Fibroblast of skin of back (primary cell): ENCODE measurements around the gene B4GALNT3. TPM values are rescaled to one million over a fixed set of nuclear protein-coding genes. Genes with fewer than 3 reads are reported as not detected.
"Not testable (repeated sequence)": the region's sequence is repeated elsewhere in the genome, so short reads cannot be mapped to it uniquely, and the experiment has no call there.

Experiments used
- DNase-seq: peaks from one replicate; pipeline ENCODE4 v3.0.0-alpha.2; 2013
- polyA plus RNA-seq, 2 experiments: library from polyadenylated mRNA; unstranded; fragments of 120-200 nt; gene quantifications; one replicate each; pipeline ENCODE4 v1.2.1, GENCODE V29; 2013; ENCODE audit not compliant: insufficient read length in 2 of 2

B4GALNT3 gene
- 0.06 TPM for polyA plus RNA-seq (2013, experiment 1 of 2; ENCODE audit: insufficient read length)
- polyA plus RNA-seq (2013, experiment 2 of 2; ENCODE audit: insufficient read length), result 0.26 TPM

GRCh38 chr12:459430-460258 lies at the start of gene B4GALNT3:
Gene B4GALNT3 (plus strand): TSS chr12:459939. CDS start chr12:460377, 438 bp downstream.
- no peak for DNase-seq

GRCh38 chr12:414859-415258 lies 44.9 kb upstream of the B4GALNT3 start:
- no peak for DNase-seq

DNA sequence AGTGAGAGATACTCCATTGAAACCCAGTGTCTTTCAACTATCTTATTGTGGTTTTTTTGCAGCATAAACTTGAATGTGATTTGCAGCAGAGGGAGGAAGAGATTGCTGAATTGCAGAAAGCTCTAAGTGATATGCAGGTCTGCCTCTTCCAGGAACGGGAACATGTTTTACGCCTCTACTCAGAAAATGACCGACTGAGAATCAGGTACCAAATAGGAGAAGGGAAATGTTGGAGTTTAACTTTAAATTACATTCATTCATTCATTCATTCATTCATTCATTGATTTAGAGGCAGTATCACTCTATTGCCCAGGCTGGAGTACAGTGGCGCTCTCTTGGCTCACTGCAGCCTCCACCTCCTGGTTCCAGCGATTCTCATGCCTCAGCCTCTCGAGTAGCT lies 41.3 kb upstream of the B4GALNT3 start:
- no peak for DNase-seq

DNA sequence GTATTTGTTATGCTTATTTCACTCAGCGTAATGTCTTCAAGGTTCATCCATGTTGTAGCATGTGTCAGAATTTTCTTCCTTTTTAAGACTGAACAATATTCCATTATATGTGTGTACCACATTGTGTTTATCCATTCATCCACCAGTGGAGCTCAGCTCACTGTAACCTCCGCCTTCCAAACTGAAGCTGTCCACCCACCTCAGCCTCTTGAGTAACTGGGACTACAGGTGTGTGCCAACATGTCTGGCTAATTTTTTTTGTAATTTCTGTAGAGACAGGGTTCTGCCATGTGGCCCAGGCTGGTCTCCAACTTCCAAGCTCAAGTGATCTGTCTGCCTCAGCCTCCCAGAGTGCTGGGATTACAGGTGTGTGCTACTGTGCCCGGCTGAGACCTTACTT lies 37.2 kb upstream of the B4GALNT3 start:
- DNase-seq, result no peak

GRCh38 chr12:435737-436136 lies 24.0 kb upstream of the B4GALNT3 start:
- DNase-seq, result not testable (repeated sequence)

- DNase-seq, result peak; percentile 50
Measured at GRCh38 chr12:442235-442884, 17.4 kb upstream of the B4GALNT3 start.

DNA sequence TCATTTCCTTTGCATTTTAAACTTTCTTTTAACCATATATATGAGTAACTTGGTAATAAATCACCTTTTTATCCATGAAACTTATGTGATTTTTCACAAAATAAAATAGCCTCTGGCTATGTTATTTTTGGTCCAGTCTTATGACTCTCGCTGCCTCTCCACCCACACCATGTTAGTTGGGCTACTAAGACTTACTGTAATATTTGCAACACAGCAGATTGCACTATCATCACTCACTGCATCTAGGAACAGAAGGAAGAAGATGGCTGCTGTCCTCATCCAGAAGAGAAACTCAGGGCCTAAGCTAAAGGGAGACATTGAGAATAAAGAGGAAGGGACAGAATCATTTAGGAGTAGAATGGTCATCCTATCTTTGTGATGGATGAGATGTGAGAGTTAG lies 12.6 kb upstream of the B4GALNT3 start:
- DNase-seq, result no peak

DNA sequence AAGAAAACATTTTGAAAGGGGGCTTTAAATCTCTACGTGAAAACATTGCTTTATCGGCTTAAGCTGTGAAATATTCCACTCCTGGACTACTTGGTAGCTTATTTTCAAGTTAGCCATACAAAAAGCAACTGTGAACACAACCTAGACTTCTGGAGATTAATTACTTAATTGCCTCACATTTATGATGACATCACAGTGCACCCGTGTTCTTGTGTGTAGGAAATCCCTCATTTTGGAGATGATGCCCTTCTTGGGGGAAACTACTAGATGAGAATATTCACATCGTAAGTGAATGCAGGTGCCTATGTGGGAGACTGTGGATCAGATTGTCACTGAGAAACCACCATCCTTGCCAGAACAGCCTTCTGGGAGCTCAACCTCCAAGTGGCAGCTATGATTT lies 10.5 kb upstream of the B4GALNT3 start:
- DNase-seq, result no peak

DNA sequence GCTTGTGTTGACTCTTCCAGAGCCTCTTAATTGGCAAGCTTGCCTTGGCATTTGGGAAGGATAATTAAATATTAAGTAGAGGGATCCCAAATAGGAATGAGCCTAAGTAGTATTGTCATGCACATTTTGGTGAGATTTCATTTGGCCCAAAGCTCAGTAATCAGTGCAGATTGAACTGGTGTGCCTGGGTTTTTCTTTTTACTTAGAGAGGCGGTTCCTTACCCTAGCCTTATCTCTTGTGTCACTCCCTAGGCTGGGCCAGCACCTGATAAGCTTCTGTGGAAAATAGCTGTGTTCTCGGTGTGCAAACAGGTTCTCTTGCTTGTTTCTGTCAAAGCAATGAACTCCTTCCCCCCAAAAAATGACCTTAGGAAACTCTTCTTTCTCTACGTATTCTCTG lies 9.3 kb upstream of the B4GALNT3 start:
- no peak for DNase-seq

DNA sequence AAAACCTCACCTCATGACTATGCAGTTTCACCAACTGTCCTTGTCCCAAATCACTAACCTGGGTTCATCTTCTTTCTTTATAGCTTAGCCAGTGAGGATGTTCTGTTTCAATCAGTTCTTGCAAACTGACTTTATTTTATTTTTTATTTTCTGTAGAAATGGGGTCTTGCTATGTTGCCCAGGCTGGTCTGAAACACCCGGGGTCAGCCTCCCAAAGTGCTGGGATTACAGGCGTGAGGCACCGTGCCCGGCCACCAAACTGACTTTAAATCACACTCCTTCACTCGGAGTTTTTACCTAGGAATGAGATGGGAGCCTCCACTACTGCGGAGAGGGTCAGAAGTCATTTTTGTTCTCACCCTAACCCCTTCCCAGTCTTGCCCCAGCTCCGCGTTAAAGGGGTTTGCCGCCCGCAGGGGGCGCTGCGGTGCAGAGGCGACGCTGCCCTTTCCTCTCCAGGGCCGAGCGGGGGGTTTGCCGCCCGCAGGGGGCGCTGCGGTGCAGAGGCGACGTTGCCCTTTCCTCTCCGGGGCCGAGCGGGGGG lies 7.0 kb upstream of the B4GALNT3 start:
- DNase-seq, result no peak

DNA sequence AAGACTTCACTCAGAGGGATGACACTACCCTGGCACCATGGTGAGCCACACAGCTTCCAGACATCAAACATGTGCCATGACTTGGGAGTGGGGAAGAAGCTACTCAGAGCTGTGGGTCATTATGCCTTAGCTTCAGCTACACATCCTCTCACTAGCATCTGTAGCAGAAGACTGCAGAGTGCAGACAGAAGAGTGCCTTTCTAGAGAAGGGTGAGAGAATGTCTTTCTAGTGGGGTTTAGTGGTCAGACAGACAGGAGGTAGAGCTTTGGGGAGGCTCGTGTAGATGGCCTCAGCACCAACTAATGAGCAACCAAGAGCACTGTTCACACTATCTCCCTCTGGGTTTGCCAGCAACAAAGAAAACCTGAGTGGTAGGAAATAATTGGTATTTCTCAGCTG lies 4.9 kb upstream of the B4GALNT3 start:
- no peak for DNase-seq

- no peak for DNase-seq
Measured at GRCh38 chr12:455821-456220, 3.9 kb upstream of the B4GALNT3 start.

- no peak for DNase-seq
Measured at GRCh38 chr12:457676-458075, 2.1 kb upstream of the B4GALNT3 start.

DNA sequence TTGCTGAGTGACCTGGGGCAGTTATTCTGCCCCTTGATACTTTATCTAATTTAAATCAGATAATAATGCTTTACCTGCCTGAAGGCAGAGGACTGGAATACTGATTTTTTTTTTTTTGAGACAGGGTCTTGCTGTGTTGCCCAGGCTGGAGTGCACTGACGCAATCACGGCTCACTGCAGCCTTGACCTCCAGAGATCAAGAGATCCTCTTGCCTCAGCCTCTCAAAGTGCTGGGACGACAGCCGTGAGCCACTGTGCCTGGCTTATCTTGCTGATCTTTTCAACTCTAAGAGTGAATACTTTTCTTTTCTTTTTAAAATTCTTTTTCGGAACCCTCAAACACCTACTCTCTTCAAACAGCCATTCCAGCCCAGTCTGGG lies 699 bp upstream of the B4GALNT3 start:
- DNase-seq, result no peak

DNA sequence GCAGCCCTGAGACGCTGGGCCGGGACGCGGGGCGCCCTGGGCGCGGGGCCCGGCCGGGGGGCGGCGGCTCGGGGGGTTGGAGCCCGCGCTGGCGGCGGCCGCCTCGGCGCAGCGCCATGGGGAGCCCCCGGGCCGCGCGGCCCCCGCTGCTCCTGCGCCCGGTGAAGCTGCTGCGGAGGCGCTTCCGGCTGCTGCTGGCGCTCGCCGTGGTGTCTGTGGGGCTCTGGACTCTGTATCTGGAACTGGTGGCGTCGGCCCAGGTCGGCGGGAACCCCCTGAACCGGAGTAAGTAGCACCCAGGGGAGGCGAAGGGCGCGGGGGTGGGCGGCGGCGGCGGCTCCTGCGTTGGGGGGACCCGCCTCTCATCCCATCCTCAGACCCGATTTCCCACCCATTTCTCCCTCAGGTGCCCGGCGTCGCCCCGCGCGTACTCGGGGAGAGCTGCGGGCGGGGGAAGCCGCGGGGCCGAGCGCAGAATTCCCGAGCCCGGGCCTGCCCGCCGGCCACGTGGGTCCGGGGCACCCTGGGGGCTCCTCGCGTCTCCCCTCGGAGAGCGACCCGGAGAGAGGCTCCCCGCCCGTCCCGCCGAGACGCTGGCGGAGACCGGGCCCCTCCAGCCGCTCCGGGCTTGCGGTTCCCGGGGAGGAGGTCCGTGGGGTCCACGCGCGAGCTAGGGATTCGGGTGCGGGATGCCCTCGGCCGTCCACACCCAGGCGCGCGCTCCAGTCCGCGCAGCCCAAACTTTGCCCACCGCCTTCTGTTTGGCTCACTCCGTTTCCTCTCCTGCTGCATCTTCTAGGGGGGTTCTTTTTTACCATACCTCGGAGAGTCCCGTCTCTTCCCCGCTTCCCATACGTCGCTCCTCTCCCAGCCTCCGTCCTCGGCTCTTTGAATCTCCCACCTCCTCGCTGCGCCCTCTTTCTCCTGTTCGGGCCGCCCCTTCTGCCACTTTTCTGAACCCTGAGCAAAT lies 807 bp downstream of the B4GALNT3 start:
- no peak for DNase-seq

DNA sequence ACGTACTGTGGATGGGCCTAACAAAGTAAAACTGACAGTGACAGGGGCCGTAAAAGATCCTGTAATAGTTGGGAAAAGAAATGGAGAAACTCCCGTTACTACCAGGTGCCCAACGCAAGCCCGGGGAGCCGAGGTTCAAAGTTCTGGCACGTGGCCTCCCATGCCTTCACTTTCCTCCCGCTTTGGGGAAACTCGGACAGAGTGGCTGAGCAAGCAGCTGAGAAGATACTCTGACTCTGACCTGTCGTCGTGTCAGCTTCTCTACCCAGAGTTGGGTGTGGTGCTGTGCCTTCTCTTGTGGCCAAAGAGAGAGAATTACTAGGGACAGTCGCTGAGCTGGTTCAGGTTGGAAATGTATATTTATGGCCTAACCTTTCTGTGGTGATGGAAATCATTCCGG lies 1.7 kb downstream of the B4GALNT3 start:
- DNase-seq, result no peak

- DNase-seq, result no peak
Measured at GRCh38 chr12:462936-463705, 3.4 kb downstream of the B4GALNT3 start.

GRCh38 chr12:464484-465267 lies 4.9 kb downstream of the B4GALNT3 start:
- no peak for DNase-seq

- DNase-seq, result no peak
Measured at GRCh38 chr12:466039-466438, 6.3 kb downstream of the B4GALNT3 start.

GRCh38 chr12:466762-467161 lies 7.0 kb downstream of the B4GALNT3 start:
- DNase-seq, result no peak

DNA sequence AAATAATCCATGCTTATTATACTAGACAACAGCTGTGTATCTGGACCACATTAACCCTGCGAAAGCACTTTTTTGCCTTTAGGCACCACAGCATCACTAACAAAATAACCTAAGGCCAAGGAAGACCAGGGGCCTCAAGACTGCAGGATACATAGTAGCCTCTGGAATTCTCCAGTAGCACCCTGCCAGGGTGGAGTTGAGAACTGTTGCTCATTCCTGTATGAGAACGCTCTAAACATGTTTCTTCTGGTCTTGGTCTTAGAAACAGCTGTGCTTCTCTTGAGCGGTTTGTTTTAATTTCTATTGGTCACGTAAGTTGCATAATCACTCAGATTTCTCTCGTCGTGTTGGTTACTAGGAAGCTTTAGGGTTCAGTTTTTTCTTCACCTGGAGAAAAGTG lies 7.9 kb downstream of the B4GALNT3 start:
- DNase-seq, result no peak
